ENCODE measurements around the gene C1orf21.
"Not testable (repeated sequence)": the region's sequence is repeated elsewhere in the genome, so short reads cannot be mapped to it uniquely, and the experiment has no call there.

C1orf21 gene

DNA sequence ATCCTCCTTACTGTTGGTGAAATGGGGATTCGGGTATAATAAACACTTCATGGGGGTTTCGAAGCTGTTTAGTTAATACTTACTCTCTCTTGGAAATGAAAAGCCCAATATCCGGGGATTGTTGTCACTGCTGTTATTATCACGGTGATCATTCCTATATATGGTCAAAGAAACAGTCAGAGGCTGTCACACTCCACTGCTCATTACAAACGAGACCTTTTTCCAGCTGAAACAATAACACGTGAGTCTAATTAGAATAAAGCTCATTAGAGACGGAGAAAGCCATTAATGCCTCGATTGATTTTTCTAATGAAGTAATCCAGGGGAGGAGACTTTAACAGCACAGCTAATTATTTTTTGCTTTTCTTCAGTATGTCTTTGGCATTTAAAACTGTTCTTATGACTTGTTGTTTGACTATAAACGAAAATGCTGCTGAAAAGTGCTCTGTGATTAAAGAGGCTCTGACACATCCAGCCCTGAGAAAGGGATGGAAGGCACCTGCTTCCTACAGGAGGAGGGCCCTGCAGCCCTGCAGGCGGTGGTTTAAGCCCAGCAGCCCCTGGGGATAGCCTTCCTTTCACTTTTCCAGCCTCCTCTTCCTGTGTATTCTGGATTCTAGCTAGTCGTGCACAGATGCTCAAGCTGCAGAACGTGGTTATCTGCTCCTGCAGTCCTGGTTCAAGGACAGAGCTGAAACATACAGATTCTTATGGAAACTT lies 224.2 kb downstream of the C1orf21 start:
- peak; percentile 48 for DNase-seq

DNA sequence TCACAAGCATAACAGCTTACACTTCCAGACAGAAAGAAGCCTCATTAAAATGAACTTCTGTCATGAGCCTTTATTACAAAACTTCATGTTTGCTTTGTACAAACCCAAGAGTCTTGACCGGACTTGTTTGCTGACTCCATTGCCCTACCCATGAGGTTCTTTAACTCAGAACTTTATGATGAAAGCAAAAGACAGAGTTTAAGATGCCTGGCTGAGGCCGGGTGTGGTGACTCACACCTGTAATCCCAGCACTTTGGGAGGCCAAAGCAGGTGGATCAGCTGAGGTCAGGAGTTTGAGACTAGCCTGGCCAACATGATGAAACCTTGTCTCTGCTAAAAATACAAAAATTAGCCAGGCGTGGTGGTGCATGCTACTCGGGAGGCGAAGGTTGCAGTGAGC lies 225.4 kb downstream of the C1orf21 start:
- not testable (repeated sequence) for DNase-seq

DNA sequence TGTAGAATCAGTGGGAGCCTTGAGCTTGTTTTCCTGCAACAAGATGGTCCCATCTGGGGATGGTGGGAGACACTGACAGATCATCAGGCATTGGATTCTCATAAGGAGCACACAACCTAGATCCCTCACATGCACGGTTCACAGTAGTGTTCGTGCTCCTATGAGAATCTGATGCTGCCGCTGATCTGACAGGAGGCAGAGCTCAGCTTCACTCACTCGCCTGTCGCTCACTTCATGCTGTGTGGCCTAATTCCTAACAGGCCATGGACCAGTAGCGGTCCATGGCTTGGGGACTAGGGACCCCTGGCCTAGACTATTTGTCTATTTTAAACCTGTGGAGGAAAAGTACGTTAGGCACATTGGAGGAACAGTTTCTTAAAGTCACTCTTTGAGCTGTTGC lies 227.8 kb downstream of the C1orf21 start:
- no peak for DNase-seq

GRCh38 chr1:184615301-184615700 lies 228.5 kb downstream of the C1orf21 start:
- no peak for DNase-seq

DNA sequence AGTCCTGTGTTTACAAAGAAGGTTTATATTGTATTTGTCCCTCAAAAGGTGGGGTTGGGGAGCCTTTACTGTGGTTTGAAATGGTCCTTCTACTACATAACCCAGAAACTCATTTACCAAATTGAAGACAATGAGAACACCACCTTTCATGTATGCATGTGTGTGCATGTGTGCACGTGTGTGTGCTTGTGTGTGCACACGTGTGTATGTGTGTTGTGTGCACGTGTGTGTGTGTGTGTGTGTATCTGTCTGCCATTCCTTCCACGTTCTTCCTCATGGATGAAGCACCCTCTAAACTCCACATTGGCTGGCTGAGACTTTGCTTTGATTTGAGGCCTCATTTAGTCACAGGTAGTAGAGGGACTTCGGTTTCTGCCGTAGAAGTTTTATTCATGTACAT lies 229.7 kb downstream of the C1orf21 start:
- DNase-seq = no peak

- no peak for DNase-seq
These were observed 230.7 kb downstream of the C1orf21 start for GRCh38 chr1:184617433-184618029.

- DNase-seq = no peak
These were observed 232.0 kb downstream of the C1orf21 start for GRCh38 chr1:184618851-184619250.

DNA sequence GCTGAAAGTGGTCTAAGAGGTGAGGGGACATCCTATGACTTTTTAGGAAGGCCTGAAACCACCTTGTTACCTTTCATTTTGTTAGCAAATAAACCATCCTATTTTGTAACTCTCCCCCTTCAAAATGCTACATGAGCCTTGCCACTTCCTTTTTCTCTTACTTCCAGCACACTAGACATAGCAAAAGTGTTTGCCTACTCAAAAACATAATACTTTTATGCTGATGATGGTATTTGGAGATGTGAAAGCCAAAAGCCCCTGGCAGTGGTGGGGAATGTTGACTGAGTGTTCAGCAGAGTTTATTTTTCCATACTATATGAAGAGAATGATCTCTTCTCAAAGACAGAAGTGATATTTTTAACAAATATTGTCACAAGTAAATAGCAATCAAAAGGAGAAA lies 233.6 kb downstream of the C1orf21 start:
- no peak for DNase-seq

DNA sequence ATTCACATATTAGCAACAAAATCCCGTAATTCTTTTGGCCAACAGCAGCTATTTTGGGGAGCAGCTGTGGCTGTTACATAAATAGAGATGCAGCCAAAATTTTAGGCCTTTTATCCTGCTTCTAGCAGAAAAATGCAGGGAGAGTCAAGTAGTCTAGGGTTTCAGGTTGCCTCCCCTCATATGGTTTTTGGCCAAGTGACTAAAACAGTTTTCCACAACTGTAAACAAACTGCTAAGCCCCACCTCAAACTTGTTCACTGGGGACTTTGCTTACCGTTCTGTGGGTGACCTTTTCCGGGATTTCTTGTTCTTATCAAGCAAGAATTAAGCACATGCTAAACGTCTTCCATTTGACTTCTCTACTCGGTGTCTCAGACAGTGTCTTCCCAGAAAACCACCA lies 234.4 kb downstream of the C1orf21 start:
- DNase-seq = no peak

DNA sequence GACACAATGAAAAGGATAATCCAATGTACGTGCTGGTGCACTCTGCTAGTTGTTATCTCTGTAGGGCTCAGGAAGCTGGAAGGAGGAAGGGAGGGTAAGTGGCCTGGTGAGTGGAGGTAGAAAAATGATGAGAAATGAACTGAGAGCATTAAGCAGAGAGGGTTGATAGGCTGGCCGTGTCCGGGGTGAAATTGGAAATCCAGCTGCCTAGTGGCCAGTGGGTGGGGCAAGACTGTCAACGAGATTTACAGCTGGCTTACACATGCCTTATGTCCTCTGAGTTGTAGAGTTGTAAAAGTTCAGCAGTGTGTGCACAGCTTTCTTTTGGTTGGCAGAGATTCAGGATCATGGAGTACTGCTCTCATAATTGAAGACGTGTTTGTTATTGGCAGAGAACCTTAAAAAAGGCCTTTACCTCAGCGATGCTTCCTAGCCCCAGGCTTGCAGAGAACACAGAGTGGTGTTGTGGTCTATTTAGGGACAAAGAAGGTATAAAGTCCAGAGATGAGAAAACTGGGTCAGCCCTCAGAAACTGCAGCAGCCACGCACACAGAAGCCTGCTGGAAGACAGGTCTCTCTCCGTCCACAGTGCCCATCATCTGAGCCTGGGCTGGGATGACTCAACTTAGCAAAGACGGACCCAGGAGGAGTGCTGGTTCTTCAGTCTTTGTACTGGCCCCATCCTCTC lies 235.5 kb downstream of the C1orf21 start:
- DNase-seq = no peak

DNA sequence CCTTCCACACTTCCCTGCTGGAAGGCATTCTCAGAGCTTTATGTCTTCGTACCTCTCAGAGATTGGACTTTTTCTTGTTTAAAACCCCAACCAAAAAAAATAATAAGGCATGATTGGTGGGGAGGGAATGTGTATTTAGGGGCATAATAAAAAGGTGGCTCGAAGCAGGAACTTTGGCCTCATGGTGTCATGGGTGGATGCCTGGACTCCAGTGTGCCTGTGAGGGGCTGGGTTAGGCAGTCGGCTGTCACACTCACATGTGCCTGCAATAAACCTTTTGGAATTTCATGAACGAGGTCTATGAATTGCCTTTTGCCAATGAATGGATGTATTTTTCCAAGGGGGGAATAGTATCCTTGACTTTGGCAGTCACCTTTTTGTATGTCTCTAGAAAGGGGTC lies 236.6 kb downstream of the C1orf21 start:
- no peak for DNase-seq

GRCh38 chr1:184624051-184624450 lies 237.2 kb downstream of the C1orf21 start:
- DNase-seq = no peak

DNA sequence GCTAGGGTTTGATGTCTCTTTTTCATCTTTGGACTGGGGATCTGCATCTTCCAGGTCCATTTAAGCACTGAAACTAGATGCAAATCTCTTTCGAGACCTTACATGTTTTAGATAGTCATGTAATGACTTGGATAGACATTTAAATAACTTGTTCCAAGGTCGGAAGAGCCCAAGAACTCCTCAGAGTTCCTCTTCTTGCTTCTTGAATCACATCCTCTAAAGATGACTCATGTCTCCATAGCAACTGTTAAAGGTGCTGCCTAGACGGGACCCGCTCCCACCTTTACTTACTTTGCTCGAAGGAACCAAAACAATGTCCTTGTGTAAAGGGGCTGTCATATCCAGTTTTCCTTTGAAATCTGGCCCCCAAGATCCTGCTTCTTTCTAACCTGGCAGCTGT lies 237.8 kb downstream of the C1orf21 start:
- DNase-seq = no peak

DNA sequence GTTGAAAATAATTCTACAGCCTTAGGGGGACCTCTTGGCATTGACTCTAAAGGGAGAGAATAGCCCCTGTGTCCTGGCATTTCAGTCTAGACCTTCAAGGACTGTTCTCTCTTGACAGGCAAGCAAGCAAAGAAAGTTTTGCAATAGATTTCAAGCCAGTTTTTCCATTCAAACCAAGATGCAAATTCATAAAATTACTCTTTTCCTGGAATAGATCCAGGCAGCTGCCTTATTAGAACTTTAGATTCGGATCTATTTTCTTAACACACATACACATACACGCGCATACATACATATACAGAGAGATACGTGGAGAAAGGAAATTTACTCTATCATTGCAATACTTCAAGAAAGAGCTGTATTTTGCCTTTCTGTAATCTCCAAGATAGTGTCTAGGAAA lies 238.4 kb downstream of the C1orf21 start:
- no peak for DNase-seq

DNA sequence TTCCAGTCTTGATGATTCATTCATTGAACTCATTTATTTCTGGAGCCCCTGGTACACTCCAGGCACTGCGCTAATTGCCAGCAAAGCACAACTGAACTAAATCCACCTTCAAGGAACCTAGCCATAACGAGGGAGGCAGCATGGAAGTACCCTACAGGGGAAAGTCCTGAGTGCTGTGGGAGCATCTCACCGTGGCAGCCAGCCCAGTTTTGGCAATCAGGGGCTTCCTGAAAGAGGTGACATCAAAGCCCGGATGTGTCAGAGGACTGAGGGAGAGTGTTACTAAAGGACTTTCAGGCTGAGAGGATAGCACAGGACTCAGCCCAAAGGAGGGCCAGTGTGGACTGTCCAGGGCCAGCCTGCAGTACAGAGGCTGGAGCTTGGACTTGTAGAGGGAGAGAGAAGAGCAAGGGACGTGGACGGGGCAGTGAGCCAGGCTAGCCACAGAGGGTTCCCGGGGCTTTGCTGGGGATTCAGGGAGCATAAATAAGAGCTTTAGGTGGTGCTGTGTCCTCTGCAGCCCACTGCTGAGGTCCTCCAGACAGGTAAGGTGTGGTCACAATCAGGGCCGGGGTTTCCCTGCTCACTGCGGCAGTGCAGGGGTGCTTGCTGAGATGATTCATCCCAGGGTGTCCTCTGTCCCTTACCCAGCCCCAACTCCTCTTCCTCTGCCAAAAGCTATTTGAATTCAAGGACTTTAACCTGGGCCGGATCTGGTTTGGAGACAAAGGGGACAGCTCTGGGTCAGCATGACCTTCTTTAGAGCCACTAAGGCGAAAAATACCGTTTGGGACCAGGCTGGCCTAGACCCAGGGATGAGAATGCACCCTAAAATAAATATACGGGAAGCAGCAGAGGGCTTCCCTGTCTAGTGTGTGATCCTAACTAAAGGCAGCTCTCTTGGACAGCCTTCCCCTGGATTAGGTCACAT lies 239.5 kb downstream of the C1orf21 start:
- no peak for DNase-seq

DNA sequence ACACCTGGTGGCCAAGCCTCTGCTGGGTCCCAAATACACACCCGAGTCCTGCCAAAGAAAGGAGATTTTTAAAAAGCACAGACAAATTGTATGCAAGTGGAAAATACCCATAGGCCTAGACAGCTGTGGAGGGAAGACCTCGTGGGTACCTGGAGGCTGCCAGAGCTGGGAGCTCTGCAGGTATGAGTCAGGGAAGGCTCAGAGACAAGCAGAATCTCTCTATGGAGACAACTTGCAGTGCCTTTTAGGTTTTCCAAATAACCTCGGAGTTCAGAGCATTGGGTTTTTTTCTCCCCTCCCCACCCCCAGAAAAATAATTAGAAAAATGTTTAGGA lies 240.1 kb downstream of the C1orf21 start:
- no peak for DNase-seq

DNA sequence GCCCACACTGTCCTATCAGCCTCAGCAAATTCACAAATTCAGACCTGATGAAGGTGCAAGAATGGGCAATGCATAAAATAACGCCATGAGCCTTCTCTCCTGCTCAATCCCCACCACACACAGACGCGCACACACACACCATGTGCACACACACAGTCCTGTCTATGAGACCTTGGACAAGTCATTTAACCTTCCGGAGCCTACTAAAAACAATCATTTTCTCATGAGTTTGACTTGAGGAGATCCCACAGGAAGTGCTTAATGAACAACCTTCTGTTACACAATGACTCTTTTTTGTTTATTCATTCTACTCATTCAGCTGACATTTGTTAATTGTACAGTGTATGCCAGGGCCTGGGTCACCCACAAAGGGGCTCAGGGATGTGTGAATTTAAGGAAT lies 242.4 kb downstream of the C1orf21 start:
- no peak for DNase-seq

DNA sequence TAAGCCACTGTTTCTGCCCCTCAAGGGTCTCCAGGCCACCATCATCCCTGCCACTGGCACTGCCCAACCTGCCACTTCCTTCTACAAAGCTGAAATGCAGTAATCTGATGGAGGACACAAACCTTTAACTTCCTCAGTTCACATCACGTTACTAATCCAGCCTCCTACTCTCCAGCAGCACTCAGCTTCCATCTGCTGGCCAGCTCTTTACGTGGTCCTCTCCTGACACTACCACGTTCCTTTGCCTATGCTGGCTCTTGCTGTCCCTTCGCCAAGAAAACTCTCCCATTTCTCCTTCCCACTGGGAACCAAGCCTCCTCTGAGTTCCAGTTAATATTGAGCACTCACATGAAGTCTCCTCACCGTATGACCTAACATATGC lies 243.8 kb downstream of the C1orf21 start:
- no peak for DNase-seq

DNA sequence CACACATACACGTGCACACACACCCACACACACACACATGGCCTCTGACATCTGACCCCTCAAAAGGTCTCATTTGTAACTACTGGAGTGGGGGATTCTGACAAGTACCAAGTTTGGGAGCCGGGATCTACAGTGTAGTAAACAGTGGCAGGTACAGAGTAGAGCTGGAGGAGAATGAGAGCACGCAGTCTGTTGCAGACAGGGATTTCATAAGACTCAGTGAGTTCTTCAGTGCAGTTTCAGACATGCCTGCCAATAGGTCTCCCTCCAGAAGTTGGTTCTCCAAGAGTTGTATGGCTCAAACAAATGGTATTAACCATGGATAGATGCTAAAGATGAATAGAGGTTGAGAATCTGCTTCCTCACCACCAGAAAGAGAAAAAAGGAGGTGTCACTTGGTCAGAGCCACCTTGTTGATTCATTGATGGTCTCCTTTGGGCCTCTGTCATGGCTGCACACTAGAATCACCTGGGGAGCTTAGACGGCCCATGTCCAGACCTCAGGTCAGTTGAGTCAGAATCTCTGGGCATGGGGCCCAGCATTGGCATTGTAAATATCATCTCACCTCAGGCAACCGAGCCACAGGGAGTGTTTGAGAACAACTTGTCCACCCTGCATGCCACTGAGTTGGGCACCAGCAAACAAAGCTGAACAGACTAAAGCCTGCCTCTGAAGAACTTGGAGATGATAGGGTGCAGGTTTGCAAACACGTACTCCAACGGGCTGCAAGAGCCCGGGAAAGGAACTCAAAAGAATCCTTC lies 245.8 kb downstream of the C1orf21 start:
- no peak for DNase-seq

DNA sequence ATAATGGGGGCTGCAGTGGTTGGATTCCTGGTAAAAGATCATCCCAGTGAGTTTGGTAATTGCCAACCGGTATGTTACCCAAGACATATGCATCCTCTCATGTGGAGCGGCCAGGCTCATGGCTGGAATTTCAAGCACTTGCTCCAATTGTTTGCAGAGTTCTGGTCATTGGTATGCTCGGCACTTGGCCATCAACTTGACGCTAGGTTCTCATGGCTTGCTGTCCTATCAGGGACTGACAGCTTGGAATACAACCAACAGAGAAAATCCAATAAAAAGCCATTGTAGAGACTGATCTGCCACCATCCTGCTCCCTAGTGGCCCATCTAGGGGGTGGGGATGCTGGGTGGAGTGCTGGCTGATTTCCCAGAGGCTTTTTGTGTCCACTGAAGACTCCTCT lies 247.0 kb downstream of the C1orf21 start:
- DNase-seq = no peak

DNA sequence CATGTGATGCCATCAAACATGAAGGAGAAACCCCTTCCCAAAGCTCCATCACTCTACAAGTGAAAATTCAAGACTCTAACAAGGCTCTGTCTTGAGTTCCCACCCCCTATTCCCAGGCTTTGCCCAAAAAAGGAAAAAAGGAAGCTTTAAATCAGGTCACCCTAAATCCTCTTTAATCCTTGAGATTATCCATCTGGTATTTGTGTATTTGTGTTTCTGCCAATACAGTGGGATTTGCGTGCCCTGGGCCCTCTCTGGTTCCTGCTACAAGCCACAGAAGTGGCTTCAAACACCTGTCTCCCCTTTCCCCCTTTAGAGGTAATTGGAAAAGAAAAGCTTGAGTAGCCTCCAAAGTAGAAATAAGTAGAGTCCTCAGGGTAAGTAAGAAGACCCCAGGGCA lies 247.5 kb downstream of the C1orf21 start:
- DNase-seq = no peak

- DNase-seq = no peak
These were observed 248.6 kb downstream of the C1orf21 start for GRCh38 chr1:184635347-184635979.
